A549 (cell line): Measurements from ENCODE around the gene SUV39H1. TPM values are rescaled to one million over a fixed set of nuclear protein-coding genes. Genes with fewer than 3 reads are reported as not detected.

Experiments
- ATAC-seq, 2 experiments: fragments of 200-7000 bp in 1 of 2; fragments of >200 bp in 1 of 2; cut with Nextera tagmentation in 1 of 2; cut with Tn5 transposase in 1 of 2; 3 replicates each; pipeline versions ENCODE4 v1.8.0 to v1.9.1; 2018 to 2020; ENCODE audit warnings: mild to moderate bottlenecking in 1 of 2, moderate library complexity in 1 of 2
- CTCF ChIA-PET: fragments of 300-600 bp; sonication (Branson Sonifier 250); formaldehyde crosslinking; extraction: SDS; loops from one replicate; lab custom pipeline; 2021; ENCODE audit warnings: antibody characterized with exemption, inconsistent platforms; lab: Yijun Ruan, JAX
- POLR2A ChIA-PET: fragments of 350-600 bp; formaldehyde crosslinking; extraction: SDS; loops from one replicate; lab custom pipeline; 2021; ENCODE audit warnings: antibody characterized with exemption, inconsistent platforms; lab: Yijun Ruan, JAX
- DNase-seq, 2 experiments: peaks; one replicate each; pipeline versions ENCODE4 v3.0.0 to v3.0.0-alpha.2; 2011 to 2016; ENCODE audit warnings: low read depth in 1 of 2, low spot score in 1 of 2
- FAIRE-seq: peaks from 2 replicates; lab custom pipeline; 2011; peaks lifted over from hg19 to GRCh38; lab: Jason Lieb, UNC
- H3K27ac ChIP-seq, 2 experiments: fragments of >200 bp; sonication (Bioruptor Twin); formaldehyde crosslinking; 3 replicates each; pipeline ENCODE4 v1.5.1; 2016 to 2017
- H3K4me1 ChIP-seq: fragments of >200 bp; sonication (Bioruptor Twin); formaldehyde crosslinking; 3 replicates; pipeline ENCODE4 v1.6.1; 2016
- H3K4me2 ChIP-seq: fragments of >200 bp; sonication (Bioruptor Twin); formaldehyde crosslinking; 3 replicates; pipeline ENCODE4 v1.6.1; 2016
- H3K4me3 ChIP-seq: fragments of >200 bp; sonication (Bioruptor Twin); formaldehyde crosslinking; 3 replicates; pipeline ENCODE4 v1.5.1; 2016
- H3K9me3 ChIP-seq: fragments of >200 bp; sonication (Bioruptor Twin); formaldehyde crosslinking; 3 replicates; pipeline ENCODE4 v1.6.1; 2016
- CHD2 ChIP-seq: fragments of 150-350 bp; IDR thresholded peaks from 2 replicates; pipeline ENCODE4 v1.6.1; 2014; ENCODE audit warnings: low read length; ENCODE audit not compliant: partially characterized antibody
- E2F6 ChIP-seq: IDR thresholded peaks from 2 replicates; pipeline ENCODE4 v1.6.1; 2012; ENCODE audit warnings: low read depth, borderline replicate concordance
- FOXS1 ChIP-seq: fragments of 250-450 bp; sonication (Bioruptor Pico); IDR thresholded peaks from 2 replicates; pipeline ENCODE4 v1.5.0; 2020; ENCODE audit warnings: mild to moderate bottlenecking, moderate library complexity
- HDAC2 ChIP-seq: fragments of 200-600 bp; sonication (generic); IDR thresholded peaks from 2 replicates; pipeline ENCODE4 v1.6.1; 2016
- HOXB13 ChIP-seq: fragments of 250-450 bp; sonication (Bioruptor Pico); IDR thresholded peaks from 2 replicates; pipeline ENCODE4 v1.5.0; 2020; ENCODE audit warnings: low read depth, mild to moderate bottlenecking, moderate library complexity
- KDM5A ChIP-seq: fragments of 200-600 bp; sonication (generic); IDR thresholded peaks from 2 replicates; pipeline ENCODE4 v1.6.1; 2016; ENCODE audit warnings: antibody characterized with exemption, mild to moderate bottlenecking
- MAFK ChIP-seq: fragments of 450-650 bp; IDR thresholded peaks from 2 replicates; pipeline ENCODE4 v1.6.1; 2014; ENCODE audit not compliant: partially characterized antibody
- MAZ ChIP-seq: fragments of 150-350 bp; IDR thresholded peaks from 2 replicates; pipeline ENCODE4 v1.6.1; 2014; ENCODE audit warnings: antibody characterized with exemption, low read depth, low read length, borderline replicate concordance
- NPAS2 ChIP-seq: fragments of 250-450 bp; sonication (Bioruptor Pico); IDR thresholded peaks from 2 replicates; pipeline ENCODE4 v1.8.0; 2022; ENCODE audit warnings: mild to moderate bottlenecking, moderate library complexity, borderline replicate concordance
- PHF8 ChIP-seq: fragments of 200-600 bp; sonication (generic); IDR thresholded peaks from 2 replicates; pipeline ENCODE4 v1.6.1; 2016; ENCODE audit warnings: low read depth, mild to moderate bottlenecking, antibody characterized with exemption, moderate library complexity, borderline replicate concordance
- POLR2A ChIP-seq: IDR thresholded peaks from 2 replicates; pipeline ENCODE4 v1.6.1; 2012; ENCODE audit warnings: mild to moderate bottlenecking, low read length
- RAD21 ChIP-seq, 2 experiments: fragments of >200 bp in 1 of 2; sonication (Bioruptor Twin) in 1 of 2; formaldehyde crosslinking in 1 of 2; IDR thresholded peaks in 1 of 2; conservative IDR thresholded peaks in 1 of 2; 2 replicates in 1 of 2; 3 replicates in 1 of 2; pipeline ENCODE4 v1.6.1; 2012 to 2018; ENCODE audit warnings: inconsistent platforms in 1 of 2
- SMC3 ChIP-seq: fragments of >200 bp; sonication (Bioruptor Twin); formaldehyde crosslinking; IDR thresholded peaks from 3 replicates; pipeline ENCODE4 v1.6.1; 2018; ENCODE audit warnings: inconsistent platforms
- SREBF2 ChIP-seq: fragments of 450-650 bp; IDR thresholded peaks from 2 replicates; pipeline ENCODE4 v1.6.1; 2014; ENCODE audit warnings: mild to moderate bottlenecking, moderate library complexity
- TP53 ChIP-seq: fragments of 250-450 bp; sonication (Bioruptor Pico); IDR thresholded peaks from 2 replicates; pipeline ENCODE4 v1.5.0; 2021; ENCODE audit warnings: mild to moderate bottlenecking, moderate library complexity
- ZSCAN20 ChIP-seq: fragments of 250-450 bp; sonication (Bioruptor Pico); IDR thresholded peaks from 2 replicates; pipeline ENCODE4 v1.8.0; 2022; ENCODE audit warnings: mild to moderate bottlenecking, moderate library complexity
- WGBS: methylation state at CpG from one replicate; pipeline ENCODE4 v1.1.6; 2017; ENCODE audit errors: missing lambda C conversion rate; 5-methylcytosine and 5-hydroxymethylcytosine counted together
- polyA plus RNA-seq, 4 experiments: library from polyadenylated mRNA; depleted of rRNA in 3 of 4; stranded (reverse); fragments of >200 nt; fragmentation: RNase III in 1 of 4; extraction: RNeasy Plus Mini Kit Qiagen cat#74134 plus additional on column Dnase treatment in 1 of 4; gene quantifications; 2 replicates in 3 of 4; 3 replicates in 1 of 4; pipeline ENCODE4 v1.2.3, GENCODE V29; 2011 to 2017
- small RNA-seq, 6 experiments: library from RNA; depleted of rRNA; stranded (forward); fragments of <200 nt; gene quantifications; one replicate each; pipeline ENCODE3, GENCODE V24; 2012
- TF ChIP-seq, protein P1 (sequence below): IDR thresholded peaks from 2 replicates; pipeline ENCODE4 v1.6.1; 2012
- TF ChIP-seq, protein P2 (sequence below): fragments of >200 bp; sonication (Bioruptor Twin); formaldehyde crosslinking; IDR thresholded peaks from 3 replicates; pipeline ENCODE4 v1.6.1; 2016
- TF ChIP-seq, protein P3 (sequence below): fragments of 250-450 bp; sonication (Bioruptor Pico); IDR thresholded peaks from 2 replicates; pipeline ENCODE4 v1.5.0; 2020; ENCODE audit warnings: low read depth, mild to moderate bottlenecking, moderate library complexity
- TF ChIP-seq, protein P4 (sequence below): fragments of 200-600 bp; sonication (generic); IDR thresholded peaks from 2 replicates; pipeline ENCODE4 v1.6.1; 2016; ENCODE audit warnings: antibody characterized with exemption, mild to moderate bottlenecking, moderate library complexity

The SUV39H1 gene
- polyA plus RNA-seq, 2 of the 4 experiments (the other 2 are of a cell fraction), result 13.4 to 19.9 TPM

GRCh38 chrX:48753708-48754228 lies 57.2 kb downstream of the SUV39H1 start:
- WGBS, result 63% methylated on average over 4 of the region's 8 CpGs
- H3K4me2 ChIP-seq, result no peak overlapping the region
- FAIRE-seq, result no peak
- 0 out of 3 replicates have a peak, but pooled peaks cover 5% of the 10 kb centered on the region for H3K4me1 ChIP-seq
- 0 out of 6 replicates have a peak, but pooled peaks of 1 of the 2 experiments have one; percentile 28 for ATAC-seq
- TF ChIP-seq, protein P1, sequence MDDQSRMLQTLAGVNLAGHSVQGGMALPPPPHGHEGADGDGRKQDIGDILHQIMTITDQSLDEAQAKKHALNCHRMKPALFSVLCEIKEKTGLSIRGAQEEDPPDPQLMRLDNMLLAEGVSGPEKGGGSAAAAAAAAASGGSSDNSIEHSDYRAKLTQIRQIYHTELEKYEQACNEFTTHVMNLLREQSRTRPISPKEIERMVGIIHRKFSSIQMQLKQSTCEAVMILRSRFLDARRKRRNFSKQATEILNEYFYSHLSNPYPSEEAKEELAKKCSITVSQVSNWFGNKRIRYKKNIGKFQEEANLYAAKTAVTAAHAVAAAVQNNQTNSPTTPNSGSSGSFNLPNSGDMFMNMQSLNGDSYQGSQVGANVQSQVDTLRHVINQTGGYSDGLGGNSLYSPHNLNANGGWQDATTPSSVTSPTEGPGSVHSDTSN, result no peak
- TF ChIP-seq, protein P2, sequence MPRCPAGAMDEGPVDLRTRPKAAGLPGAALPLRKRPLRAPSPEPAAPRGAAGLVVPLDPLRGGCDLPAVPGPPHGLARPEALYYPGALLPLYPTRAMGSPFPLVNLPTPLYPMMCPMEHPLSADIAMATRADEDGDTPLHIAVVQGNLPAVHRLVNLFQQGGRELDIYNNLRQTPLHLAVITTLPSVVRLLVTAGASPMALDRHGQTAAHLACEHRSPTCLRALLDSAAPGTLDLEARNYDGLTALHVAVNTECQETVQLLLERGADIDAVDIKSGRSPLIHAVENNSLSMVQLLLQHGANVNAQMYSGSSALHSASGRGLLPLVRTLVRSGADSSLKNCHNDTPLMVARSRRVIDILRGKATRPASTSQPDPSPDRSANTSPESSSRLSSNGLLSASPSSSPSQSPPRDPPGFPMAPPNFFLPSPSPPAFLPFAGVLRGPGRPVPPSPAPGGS, result no peak
- TF ChIP-seq CHD2 (no peak), FOXS1 (CRISPR knock-in tag) (no peak), RAD21 (conservative IDR thresholded peaks at IDR 0.05 in 1 of 2, IDR thresholded peaks at IDR 0.05 in 1 of 2) (no peak), SMC3 (no peak), MAZ (no peak), NPAS2 (CRISPR knock-in tag) (no peak), TP53 (CRISPR knock-in tag) (no peak), POLR2A (no peak), HDAC2 (no peak)
- TF ChIP-seq, protein P3, sequence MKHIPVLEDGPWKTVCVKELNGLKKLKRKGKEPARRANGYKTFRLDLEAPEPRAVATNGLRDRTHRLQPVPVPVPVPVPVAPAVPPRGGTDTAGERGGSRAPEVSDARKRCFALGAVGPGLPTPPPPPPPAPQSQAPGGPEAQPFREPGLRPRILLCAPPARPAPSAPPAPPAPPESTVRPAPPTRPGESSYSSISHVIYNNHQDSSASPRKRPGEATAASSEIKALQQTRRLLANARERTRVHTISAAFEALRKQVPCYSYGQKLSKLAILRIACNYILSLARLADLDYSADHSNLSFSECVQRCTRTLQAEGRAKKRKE (CRISPR knock-in tag), result no peak
- TF ChIP-seq, protein P4, sequence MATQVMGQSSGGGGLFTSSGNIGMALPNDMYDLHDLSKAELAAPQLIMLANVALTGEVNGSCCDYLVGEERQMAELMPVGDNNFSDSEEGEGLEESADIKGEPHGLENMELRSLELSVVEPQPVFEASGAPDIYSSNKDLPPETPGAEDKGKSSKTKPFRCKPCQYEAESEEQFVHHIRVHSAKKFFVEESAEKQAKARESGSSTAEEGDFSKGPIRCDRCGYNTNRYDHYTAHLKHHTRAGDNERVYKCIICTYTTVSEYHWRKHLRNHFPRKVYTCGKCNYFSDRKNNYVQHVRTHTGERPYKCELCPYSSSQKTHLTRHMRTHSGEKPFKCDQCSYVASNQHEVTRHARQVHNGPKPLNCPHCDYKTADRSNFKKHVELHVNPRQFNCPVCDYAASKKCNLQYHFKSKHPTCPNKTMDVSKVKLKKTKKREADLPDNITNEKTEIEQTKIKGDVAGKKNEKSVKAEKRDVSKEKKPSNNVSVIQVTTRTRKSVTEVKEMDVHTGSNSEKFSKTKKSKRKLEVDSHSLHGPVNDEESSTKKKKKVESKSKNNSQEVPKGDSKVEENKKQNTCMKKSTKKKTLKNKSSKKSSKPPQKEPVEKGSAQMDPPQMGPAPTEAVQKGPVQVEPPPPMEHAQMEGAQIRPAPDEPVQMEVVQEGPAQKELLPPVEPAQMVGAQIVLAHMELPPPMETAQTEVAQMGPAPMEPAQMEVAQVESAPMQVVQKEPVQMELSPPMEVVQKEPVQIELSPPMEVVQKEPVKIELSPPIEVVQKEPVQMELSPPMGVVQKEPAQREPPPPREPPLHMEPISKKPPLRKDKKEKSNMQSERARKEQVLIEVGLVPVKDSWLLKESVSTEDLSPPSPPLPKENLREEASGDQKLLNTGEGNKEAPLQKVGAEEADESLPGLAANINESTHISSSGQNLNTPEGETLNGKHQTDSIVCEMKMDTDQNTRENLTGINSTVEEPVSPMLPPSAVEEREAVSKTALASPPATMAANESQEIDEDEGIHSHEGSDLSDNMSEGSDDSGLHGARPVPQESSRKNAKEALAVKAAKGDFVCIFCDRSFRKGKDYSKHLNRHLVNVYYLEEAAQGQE, result no peak
- H3K4me3 ChIP-seq, result no peak overlapping the region
- CTCF ChIA-PET, result no interaction called here
- H3K27ac ChIP-seq, result no peak overlapping the region
- H3K9me3 ChIP-seq, result no peaks in the 10 kb centered on the region
- no peak for DNase-seq
- POLR2A ChIA-PET, result no interaction called here

GRCh38 chrX:48754238-48754637 lies 57.7 kb downstream of the SUV39H1 start:
- ATAC-seq (peak in 1 of 2 experiments; percentile 47; a peak in 4 of 6 replicates), DNase-seq (peak in 1 of 2 experiments; percentile 29), FAIRE-seq (no peak)
- Histone ChIP-seq H3K27ac (no peak overlapping the region), H3K4me2 (no peak overlapping the region), H3K4me1 (0 out of 3 replicates have a peak, but pooled peaks cover 5% of the 10 kb centered on the region), H3K4me3 (no peak overlapping the region), H3K9me3 (no peaks in the 10 kb centered on the region)
- ChIA-PET CTCF (no interaction called here), POLR2A (no interaction called here)
- TF ChIP-seq E2F6 (no peak), MAFK (no peak), ZSCAN20 (CRISPR knock-in tag) (no peak), HDAC2 (no peak), PHF8 (no peak), MAZ (no peak), HOXB13 (CRISPR knock-in tag) (no peak), KDM5A (no peak), SREBF2 (no peak), SMC3 (no peak)
- 34% methylated on average over 6 of the region's 8 CpGs for WGBS

Small RNA genes within 50 kb of the gene (small RNA-seq; reads per million reads assigned to genes)
- 0 reads per million in 6 experiments for gene RNU6-1056P

Other genes with a start within 250 kb of the SUV39H1 start
- 0.32 and 0.36 TPM in 2 replicates for gene SLC38A5, start 226.5 kb upstream of the SUV39H1 start, polyA plus RNA-seq (2011; rRNA removed)
- 0.36 to 0.44 TPM (median 0.41 TPM) in 3 replicates for gene SLC38A5, start 226.5 kb upstream of the SUV39H1 start, polyA plus RNA-seq (2017; fragmentation: RNase III; extraction: RNeasy Plus Mini Kit Qiagen cat#74134 plus additional on column Dnase treatment)
- 36.2 and 37.1 TPM in 2 replicates for gene FTSJ1, start 220.5 kb upstream of the SUV39H1 start, polyA plus RNA-seq (2011; rRNA removed)
- 71.2 to 75.3 TPM (median 71.3 TPM) in 3 replicates for gene FTSJ1, start 220.5 kb upstream of the SUV39H1 start, polyA plus RNA-seq (2017; fragmentation: RNase III; extraction: RNeasy Plus Mini Kit Qiagen cat#74134 plus additional on column Dnase treatment)
- 9.4 and 13.3 TPM in 2 replicates for gene PORCN, start 187.7 kb upstream of the SUV39H1 start, polyA plus RNA-seq (2011; rRNA removed)
- gene PORCN, start 187.7 kb upstream of the SUV39H1 start, polyA plus RNA-seq (2017; fragmentation: RNase III; extraction: RNeasy Plus Mini Kit Qiagen cat#74134 plus additional on column Dnase treatment), result 15.1 to 18.6 TPM (median 16.8 TPM) in 3 replicates
- gene EBP, start 174.9 kb upstream of the SUV39H1 start, polyA plus RNA-seq (2011; rRNA removed), result 82.9 and 90.8 TPM in 2 replicates
- 114 to 159 TPM (median 142 TPM) in 3 replicates for gene EBP, start 174.9 kb upstream of the SUV39H1 start, polyA plus RNA-seq (2017; fragmentation: RNase III; extraction: RNeasy Plus Mini Kit Qiagen cat#74134 plus additional on column Dnase treatment)
- 8.6 and 10.8 TPM in 2 replicates for gene TBC1D25, start 157.0 kb upstream of the SUV39H1 start, polyA plus RNA-seq (2011; rRNA removed)
- 8.8 to 13.0 TPM (median 11.6 TPM) in 3 replicates for gene TBC1D25, start 157.0 kb upstream of the SUV39H1 start, polyA plus RNA-seq (2017; fragmentation: RNase III; extraction: RNeasy Plus Mini Kit Qiagen cat#74134 plus additional on column Dnase treatment)
- gene RBM3, start 122.2 kb upstream of the SUV39H1 start, polyA plus RNA-seq (2011; rRNA removed), result 214 and 337 TPM in 2 replicates
- gene RBM3, start 122.2 kb upstream of the SUV39H1 start, polyA plus RNA-seq (2017; fragmentation: RNase III; extraction: RNeasy Plus Mini Kit Qiagen cat#74134 plus additional on column Dnase treatment), result 345 to 446 TPM (median 353 TPM) in 3 replicates
- 32.4 and 47.4 TPM in 2 replicates for gene WDR13, start 99.2 kb upstream of the SUV39H1 start, polyA plus RNA-seq (2011; rRNA removed)
- 47.1 to 57.3 TPM (median 51.9 TPM) in 3 replicates for gene WDR13, start 99.2 kb upstream of the SUV39H1 start, polyA plus RNA-seq (2017; fragmentation: RNase III; extraction: RNeasy Plus Mini Kit Qiagen cat#74134 plus additional on column Dnase treatment)
- gene WAS, start 12.9 kb upstream of the SUV39H1 start, polyA plus RNA-seq (2011; rRNA removed), result 0.05 and 0.09 TPM in 2 replicates
- 0.21 to 0.44 TPM (median 0.29 TPM) in 3 replicates for gene WAS, start 12.9 kb upstream of the SUV39H1 start, polyA plus RNA-seq (2017; fragmentation: RNase III; extraction: RNeasy Plus Mini Kit Qiagen cat#74134 plus additional on column Dnase treatment)
- gene GLOD5, start 65.0 kb downstream of the SUV39H1 start, polyA plus RNA-seq (2011; rRNA removed), result not detected in 2 replicates
- not detected in 3 replicates for gene GLOD5, start 65.0 kb downstream of the SUV39H1 start, polyA plus RNA-seq (2017; fragmentation: RNase III; extraction: RNeasy Plus Mini Kit Qiagen cat#74134 plus additional on column Dnase treatment)
- not detected in 2 replicates for gene GATA1, start 89.9 kb downstream of the SUV39H1 start, polyA plus RNA-seq (2011; rRNA removed)
- not detected in 3 replicates for gene GATA1, start 89.9 kb downstream of the SUV39H1 start, polyA plus RNA-seq (2017; fragmentation: RNase III; extraction: RNeasy Plus Mini Kit Qiagen cat#74134 plus additional on column Dnase treatment)
- 50.6 and 53.2 TPM in 2 replicates for gene HDAC6, start 105.3 kb downstream of the SUV39H1 start, polyA plus RNA-seq (2011; rRNA removed)
- gene HDAC6, start 105.3 kb downstream of the SUV39H1 start, polyA plus RNA-seq (2017; fragmentation: RNase III; extraction: RNeasy Plus Mini Kit Qiagen cat#74134 plus additional on column Dnase treatment), result 38.9 to 52.4 TPM (median 52.1 TPM) in 3 replicates
- 0.07 TPM in 1 of 2 replicates, not detected in the other for gene ERAS, start 129.8 kb downstream of the SUV39H1 start, polyA plus RNA-seq (2011; rRNA removed)
- gene ERAS, start 129.8 kb downstream of the SUV39H1 start, polyA plus RNA-seq (2017; fragmentation: RNase III; extraction: RNeasy Plus Mini Kit Qiagen cat#74134 plus additional on column Dnase treatment), result 0.06 to 0.07 TPM in 2 of 3 replicates, not detected in the other
- 1.7 and 3.0 TPM in 2 replicates for gene PCSK1N, start 138.9 kb downstream of the SUV39H1 start, polyA plus RNA-seq (2011; rRNA removed)
- 15.9 to 22.9 TPM (median 21.2 TPM) in 3 replicates for gene PCSK1N, start 138.9 kb downstream of the SUV39H1 start, polyA plus RNA-seq (2017; fragmentation: RNase III; extraction: RNeasy Plus Mini Kit Qiagen cat#74134 plus additional on column Dnase treatment)
- 68.9 and 71.8 TPM in 2 replicates for gene TIMM17B, start 201.0 kb downstream of the SUV39H1 start, polyA plus RNA-seq (2011; rRNA removed)
- 71.9 to 76.9 TPM (median 73.3 TPM) in 3 replicates for gene TIMM17B, start 201.0 kb downstream of the SUV39H1 start, polyA plus RNA-seq (2017; fragmentation: RNase III; extraction: RNeasy Plus Mini Kit Qiagen cat#74134 plus additional on column Dnase treatment)
- 119 and 125 TPM in 2 replicates for gene PQBP1, start 201.2 kb downstream of the SUV39H1 start, polyA plus RNA-seq (2011; rRNA removed)
- gene PQBP1, start 201.2 kb downstream of the SUV39H1 start, polyA plus RNA-seq (2017; fragmentation: RNase III; extraction: RNeasy Plus Mini Kit Qiagen cat#74134 plus additional on column Dnase treatment), result 140 to 158 TPM (median 147 TPM) in 3 replicates
- gene SLC35A2, start 214.9 kb downstream of the SUV39H1 start, polyA plus RNA-seq (2011; rRNA removed), result 39.4 and 64.2 TPM in 2 replicates
- gene SLC35A2, start 214.9 kb downstream of the SUV39H1 start, polyA plus RNA-seq (2017; fragmentation: RNase III; extraction: RNeasy Plus Mini Kit Qiagen cat#74134 plus additional on column Dnase treatment), result 42.3 to 50.2 TPM (median 49.0 TPM) in 3 replicates
- gene PIM2, start 222.3 kb downstream of the SUV39H1 start, polyA plus RNA-seq (2011; rRNA removed), result 8.2 and 8.5 TPM in 2 replicates
- 7.9 to 8.8 TPM (median 7.9 TPM) in 3 replicates for gene PIM2, start 222.3 kb downstream of the SUV39H1 start, polyA plus RNA-seq (2017; fragmentation: RNase III; extraction: RNeasy Plus Mini Kit Qiagen cat#74134 plus additional on column Dnase treatment)